ENCODE results near the gene TMPRSS9. TPM values are rescaled to one million over a fixed set of nuclear protein-coding genes. Genes with fewer than 3 reads are reported as not detected.
"Not testable (repeated sequence)": the region's sequence is repeated elsewhere in the genome, so short reads cannot be mapped to it uniquely, and the experiment has no call there.

The TMPRSS9 gene
- total RNA-seq, 2 experiments from 2014 or later: not detected

- POLR2A ChIA-PET: no interaction called here
- Mint-ChIP-seq H3K36me3 (peaks cover 5% of the 10 kb centered on the region), H3K27ac (no peak overlapping the region), H3K4me1 (ENCODE audit: low read depth) (no peaks in the 10 kb centered on the region), H3K9me3 (no peaks in the 10 kb centered on the region), H3K4me3 (no peak overlapping the region), H3K27me3 (peaks cover 2% of the 10 kb centered on the region)
- CTCF ChIA-PET: no interaction called here
- DNase-seq: no peak
- intact Hi-C loops (cut with micrococcal nuclease): no loop called here
These were observed 53.6 kb downstream of the TMPRSS9 start for GRCh38 chr19:2413629-2414028.

- POLR2A ChIA-PET: no interaction called here
- CTCF ChIA-PET: no interaction called here
- no peaks in the 10 kb centered on the region for H3K4me1 Mint-ChIP-seq (ENCODE audit: low read depth)
- no peaks in the 10 kb centered on the region for H3K9me3 Mint-ChIP-seq
- peaks cover 2% of the 10 kb centered on the region for H3K27me3 Mint-ChIP-seq
- peaks cover 5% of the 10 kb centered on the region for H3K36me3 Mint-ChIP-seq
- intact Hi-C loops (cut with micrococcal nuclease): no loop called here
- no peak overlapping the region for H3K27ac Mint-ChIP-seq
- no peak overlapping the region for H3K4me3 Mint-ChIP-seq
- no peak for DNase-seq
These were observed 55.4 kb downstream of the TMPRSS9 start for GRCh38 chr19:2415281-2415972.

DNA sequence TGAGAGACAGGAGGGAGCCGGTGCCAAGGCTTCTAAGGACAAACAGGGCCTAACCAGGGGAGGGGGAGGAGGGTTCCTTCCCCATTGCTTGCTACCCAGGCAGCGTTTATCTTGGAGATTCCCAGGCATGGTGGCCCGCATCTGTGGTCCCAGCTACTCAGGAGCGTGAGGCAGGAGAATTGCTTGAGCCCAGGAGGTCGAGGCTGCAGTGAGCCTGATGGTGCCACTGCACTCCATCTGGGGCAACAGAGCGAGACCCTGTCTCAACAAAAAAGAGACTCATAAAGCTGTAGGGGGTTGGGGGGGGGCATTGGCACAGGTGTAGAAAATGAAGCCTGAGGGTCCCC, 55.9 kb downstream of the TMPRSS9 start:
- no peak for DNase-seq
- Mint-ChIP-seq H3K4me1 (ENCODE audit: low read depth) (no peaks in the 10 kb centered on the region), H3K36me3 (peaks cover 5% of the 10 kb centered on the region), H3K27me3 (no peaks in the 10 kb centered on the region), H3K4me3 (no peak overlapping the region), H3K27ac (no peak overlapping the region), H3K9me3 (no peaks in the 10 kb centered on the region)
- CTCF ChIA-PET: no interaction called here
- POLR2A ChIA-PET: no interaction called here
- intact Hi-C loops (cut with micrococcal nuclease): no loop called here

DNA sequence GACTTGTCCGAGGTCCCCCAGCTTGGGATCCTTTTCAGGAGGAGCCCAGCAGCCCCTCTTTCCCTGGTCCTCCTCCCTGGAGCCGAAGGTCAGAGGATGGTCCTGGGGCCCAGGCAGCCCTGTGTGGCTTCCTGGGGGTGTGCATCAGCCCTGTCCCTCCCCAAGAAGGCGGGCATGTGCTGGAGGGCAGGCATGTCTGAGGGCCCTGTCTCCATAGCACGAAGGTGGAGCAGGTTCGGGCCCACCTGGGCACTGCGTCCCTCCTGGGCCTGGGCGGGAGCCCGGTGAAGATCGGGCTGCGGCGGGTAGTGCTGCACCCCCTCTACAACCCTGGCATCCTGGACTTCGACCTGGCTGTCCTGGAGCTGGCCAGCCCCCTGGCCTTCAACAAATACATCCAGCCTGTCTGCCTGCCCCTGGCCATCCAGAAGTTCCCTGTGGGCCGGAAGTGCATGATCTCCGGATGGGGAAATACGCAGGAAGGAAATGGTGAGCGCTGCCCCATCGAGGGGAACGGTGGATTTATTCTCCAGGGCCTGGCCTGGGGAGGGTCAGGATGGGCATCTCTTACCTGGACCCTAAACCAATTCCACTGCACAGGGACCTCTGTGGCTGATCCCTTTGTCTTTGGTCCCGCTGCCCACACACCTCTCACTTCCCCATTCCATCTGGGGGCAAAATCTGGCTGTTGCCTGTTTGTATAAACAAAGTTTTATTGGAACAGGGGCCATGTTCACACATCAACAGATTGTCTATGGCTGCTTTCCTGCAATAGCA, 56.4 kb downstream of the TMPRSS9 start:
- Mint-ChIP-seq H3K27me3 (no peaks in the 10 kb centered on the region), H3K36me3 (peaks cover 5% of the 10 kb centered on the region), H3K4me1 (ENCODE audit: low read depth) (no peaks in the 10 kb centered on the region), H3K9me3 (no peaks in the 10 kb centered on the region), H3K27ac (no peak overlapping the region), H3K4me3 (no peak overlapping the region)
- DNase-seq: no peak
- intact Hi-C loops (cut with micrococcal nuclease): no loop called here
- CTCF ChIA-PET: no interaction called here
- POLR2A ChIA-PET: interaction anchor here (0.6 kb wide), 1 partner anchor 107 kb away, joined by 3 read pairs; no protein-coding TSS in a partner anchor

DNA sequence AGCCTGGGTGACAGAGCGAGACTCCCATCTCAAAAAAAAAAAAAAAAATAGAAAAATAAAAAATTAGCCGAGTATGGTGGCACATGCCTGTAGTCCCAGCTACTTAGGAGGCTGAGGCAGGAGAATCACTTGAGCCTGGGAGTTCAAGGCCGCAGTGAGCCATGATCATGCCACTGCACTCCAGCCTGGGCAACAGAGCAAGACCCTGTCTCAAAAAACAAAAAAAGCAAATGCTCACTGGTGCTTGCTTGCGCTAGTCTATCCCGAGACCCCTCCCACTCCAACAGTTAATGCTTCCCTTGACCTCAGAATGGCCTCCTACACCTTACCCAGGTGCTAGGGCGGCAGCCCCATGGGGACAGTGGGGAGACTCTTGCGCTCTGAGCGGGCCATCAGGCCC, 57.4 kb downstream of the TMPRSS9 start:
- H3K4me1 Mint-ChIP-seq (ENCODE audit: low read depth); H3K36me3 Mint-ChIP-seq; intact Hi-C loops (cut with micrococcal nuclease); H3K4me3 Mint-ChIP-seq; H3K27ac Mint-ChIP-seq; H3K9me3 Mint-ChIP-seq; DNase-seq; H3K27me3 Mint-ChIP-seq; CTCF ChIA-PET: not testable (repeated sequence)
- POLR2A ChIA-PET: interaction anchor here (0.6 to 1.0 kb wide), 2 partner anchors 11 to 108 kb away, joined by 3 read pairs; no protein-coding TSS in a partner anchor

DNA sequence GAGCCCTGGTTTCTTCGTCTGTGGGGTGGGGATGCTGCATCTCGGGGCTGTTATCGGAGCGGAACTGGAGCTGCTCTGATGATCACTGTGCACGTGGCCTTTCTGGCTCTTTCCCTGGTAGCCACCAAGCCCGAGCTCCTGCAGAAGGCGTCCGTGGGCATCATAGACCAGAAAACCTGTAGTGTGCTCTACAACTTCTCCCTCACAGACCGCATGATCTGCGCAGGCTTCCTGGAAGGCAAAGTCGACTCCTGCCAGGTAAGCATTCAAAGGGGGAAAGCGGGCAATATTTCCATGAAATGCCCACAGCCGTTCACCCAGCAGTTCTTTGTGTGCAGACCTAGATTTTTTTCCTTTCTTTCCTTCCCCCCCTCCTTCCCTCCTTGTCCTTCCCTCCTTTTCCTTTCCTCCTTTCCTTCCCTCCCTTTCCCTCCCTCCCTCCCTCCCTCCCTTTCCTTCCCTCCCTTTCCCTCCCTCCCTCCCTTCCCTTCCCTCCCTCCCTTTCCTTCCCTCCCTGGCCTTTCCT, 57.9 kb downstream of the TMPRSS9 start:
- H3K4me3 Mint-ChIP-seq: no peak overlapping the region
- no peak overlapping the region for H3K27ac Mint-ChIP-seq
- H3K9me3 Mint-ChIP-seq: no peaks in the 10 kb centered on the region
- H3K27me3 Mint-ChIP-seq: no peaks in the 10 kb centered on the region
- CTCF ChIA-PET: no interaction called here
- intact Hi-C loops (cut with micrococcal nuclease): no loop called here
- no peaks in the 10 kb centered on the region for H3K4me1 Mint-ChIP-seq (ENCODE audit: low read depth)
- no peak for DNase-seq
- peaks cover 5% of the 10 kb centered on the region for H3K36me3 Mint-ChIP-seq
- POLR2A ChIA-PET: interaction anchor here (1.0 kb wide), 1 partner anchor 10 kb away, joined by 3 read pairs; no protein-coding TSS in a partner anchor

DNA sequence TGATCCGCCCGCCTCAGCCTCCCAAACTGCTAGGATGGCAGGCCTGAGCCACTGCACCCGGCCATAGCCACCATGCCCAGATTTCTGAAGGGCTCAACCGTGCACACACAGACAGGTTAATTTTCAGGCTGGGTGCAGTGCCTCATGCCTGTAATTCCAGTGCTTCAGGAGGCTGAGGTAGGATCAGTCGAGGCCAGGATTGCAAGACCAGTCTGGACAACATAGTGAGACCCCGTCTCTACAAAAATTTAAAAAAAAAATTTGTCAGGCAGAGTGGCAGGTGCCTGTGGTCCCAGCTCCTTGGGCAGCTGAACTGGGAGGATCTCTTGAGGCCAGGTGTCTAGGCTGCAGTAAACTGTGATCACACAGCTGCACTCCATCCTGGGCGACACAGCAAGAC, 59.7 kb downstream of the TMPRSS9 start:
- Mint-ChIP-seq H3K4me1 (ENCODE audit: low read depth) (no peaks in the 10 kb centered on the region), H3K36me3 (peaks cover 5% of the 10 kb centered on the region), H3K27me3 (no peaks in the 10 kb centered on the region), H3K27ac (no peak overlapping the region), H3K9me3 (no peaks in the 10 kb centered on the region), H3K4me3 (no peak overlapping the region)
- intact Hi-C loops (cut with micrococcal nuclease): no loop called here
- no peak for DNase-seq
- ChIA-PET POLR2A (interaction anchor here (0.7 kb wide), 1 partner anchor 514 kb away, joined by 4 read pairs; the partner anchor contains the start of genes ADAT3 and SCAMP4), CTCF (interaction anchor here (0.6 to 0.7 kb wide), 2 partner anchors 12 to 368 kb away, joined by 3 read pairs; no protein-coding TSS in a partner anchor)

GRCh38 chr19:2420490-2420889, 60.4 kb downstream of the TMPRSS9 start:
- peaks cover 5% of the 10 kb centered on the region for H3K36me3 Mint-ChIP-seq
- H3K4me1 Mint-ChIP-seq (ENCODE audit: low read depth): no peaks in the 10 kb centered on the region
- no peak for DNase-seq
- CTCF ChIA-PET: interaction anchor here (0.6 kb wide), 2 partner anchors 58 to 369 kb away, joined by 3 to 6 read pairs; no protein-coding TSS in a partner anchor
- H3K9me3 Mint-ChIP-seq: no peaks in the 10 kb centered on the region
- no peak overlapping the region for H3K4me3 Mint-ChIP-seq
- intact Hi-C loops (cut with micrococcal nuclease): no loop called here
- H3K27ac Mint-ChIP-seq: no peak overlapping the region
- POLR2A ChIA-PET: interaction anchor here (0.7 kb wide), 1 partner anchor 515 kb away, joined by 4 read pairs; the partner anchor contains the start of genes ADAT3 and SCAMP4
- no peaks in the 10 kb centered on the region for H3K27me3 Mint-ChIP-seq

DNA sequence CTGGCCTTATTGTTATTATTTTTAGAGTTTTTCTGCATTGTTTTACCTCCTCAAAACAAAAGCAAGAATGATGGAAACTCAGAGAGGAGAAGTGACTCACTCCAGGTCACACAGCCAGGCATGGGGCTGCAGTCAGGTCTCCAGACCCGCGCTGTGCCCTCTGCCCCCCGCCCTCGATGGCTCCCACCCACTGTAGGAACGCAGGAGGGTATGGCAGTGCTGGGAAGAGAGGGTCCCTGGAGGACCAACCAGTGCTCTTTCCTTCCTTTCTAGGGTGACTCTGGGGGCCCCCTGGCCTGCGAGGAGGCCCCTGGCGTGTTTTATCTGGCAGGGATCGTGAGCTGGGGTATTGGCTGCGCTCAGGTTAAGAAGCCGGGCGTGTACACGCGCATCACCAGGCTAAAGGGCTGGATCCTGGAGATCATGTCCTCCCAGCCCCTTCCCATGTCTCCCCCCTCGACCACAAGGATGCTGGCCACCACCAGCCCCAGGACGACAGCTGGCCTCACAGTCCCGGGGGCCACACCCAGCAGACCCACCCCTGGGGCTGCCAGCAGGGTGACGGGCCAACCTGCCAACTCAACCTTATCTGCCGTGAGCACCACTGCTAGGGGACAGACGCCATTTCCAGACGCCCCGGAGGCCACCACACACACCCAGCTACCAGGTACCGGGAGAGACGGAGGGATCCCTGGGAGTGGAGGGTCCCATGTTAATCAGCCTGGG, 61.7 kb downstream of the TMPRSS9 start:
- H3K27me3 Mint-ChIP-seq: no peaks in the 10 kb centered on the region
- peaks cover 13% of the 10 kb centered on the region for H3K36me3 Mint-ChIP-seq
- H3K9me3 Mint-ChIP-seq: no peaks in the 10 kb centered on the region
- H3K4me1 Mint-ChIP-seq (ENCODE audit: low read depth): peaks cover 9% of the 10 kb centered on the region
- no peak overlapping the region for H3K27ac Mint-ChIP-seq
- no peak overlapping the region for H3K4me3 Mint-ChIP-seq
- no peak for DNase-seq
- CTCF ChIA-PET: no interaction called here
- intact Hi-C loops (cut with micrococcal nuclease): no loop called here
- POLR2A ChIA-PET: interaction anchor here (0.6 kb wide), 1 partner anchor 681 kb away, joined by 3 read pairs; no protein-coding TSS in a partner anchor

- Mint-ChIP-seq H3K27ac (no peak overlapping the region), H3K4me1 (ENCODE audit: low read depth) (peaks cover 13% of the 10 kb centered on the region), H3K36me3 (peaks cover 10% of the 10 kb centered on the region), H3K9me3 (no peaks in the 10 kb centered on the region), H3K27me3 (no peaks in the 10 kb centered on the region), H3K4me3 (no peak overlapping the region)
- intact Hi-C loops (cut with micrococcal nuclease): no loop called here
- DNase-seq: no peak
- CTCF ChIA-PET: interaction anchor here (0.6 to 1.3 kb wide), 2 partner anchors 214 to 313 kb away, joined by 3 read pairs; no protein-coding TSS in a partner anchor
- POLR2A ChIA-PET: interaction anchor here (0.6 kb wide), 2 partner anchors 15 to 34 kb away, joined by 3 read pairs; no protein-coding TSS in a partner anchor
These were observed 63.2 kb downstream of the TMPRSS9 start for GRCh38 chr19:2423071-2423914.

GRCh38 chr19:2423915-2424685, 64.0 kb downstream of the TMPRSS9 start:
- ChIA-PET POLR2A (no interaction called here), CTCF (interaction anchor here (0.6 to 1.3 kb wide), 2 partner anchors 213 kb away, joined by 3 read pairs; no protein-coding TSS in a partner anchor)
- no peak overlapping the region for H3K4me3 Mint-ChIP-seq
- H3K4me1 Mint-ChIP-seq (ENCODE audit: low read depth): peaks cover 15% of the 10 kb centered on the region
- peaks cover 12% of the 10 kb centered on the region for H3K36me3 Mint-ChIP-seq
- intact Hi-C loops (cut with micrococcal nuclease): no loop called here
- H3K27ac Mint-ChIP-seq: no peak overlapping the region
- H3K9me3 Mint-ChIP-seq: no peaks in the 10 kb centered on the region
- H3K27me3 Mint-ChIP-seq: no peaks in the 10 kb centered on the region
- DNase-seq: no peak

Measured in activated CD4-positive, alpha-beta memory T cell treated with anti-CD3 and anti-CD28 coated beads for 36 hours (primary cell).